HepG2 (cell line): Measurements from ENCODE around the gene NAV2. TPM values are rescaled to one million over a fixed set of nuclear protein-coding genes. Genes with fewer than 3 reads are reported as not detected.

Experiments
- AKAP8 ChIP-seq: sonication (generic); formaldehyde crosslinking; IDR thresholded peaks from 2 replicates; pipeline ENCODE4 v1.5.1; 2020; ENCODE audit warnings: mild to moderate bottlenecking, missing genetic modification reagents
- AKNA ChIP-seq: sonication (generic); formaldehyde crosslinking; IDR thresholded peaks from 2 replicates; pipeline ENCODE4 v1.4.0; 2020; ENCODE audit warnings: missing genetic modification reagents, borderline replicate concordance
- HHEX ChIP-seq: IDR thresholded peaks from 2 replicates; pipeline ENCODE4 v1.6.1; 2016; ENCODE audit warnings: control low read depth
- MTERF4 ChIP-seq: sonication (generic); formaldehyde crosslinking; IDR thresholded peaks from 2 replicates; pipeline ENCODE4 v1.8.0; 2023; ENCODE audit warnings: mild to moderate bottlenecking, missing genetic modification reagents
- SIX4 ChIP-seq: sonication (generic); formaldehyde crosslinking; IDR thresholded peaks from 2 replicates; pipeline ENCODE4 v1.4.0; 2020; ENCODE audit warnings: missing genetic modification reagents
- TP53 ChIP-seq: sonication (generic); formaldehyde crosslinking; conservative IDR thresholded peaks from 2 replicates; pipeline ENCODE4 v1.4.0; 2020; ENCODE audit warnings: missing genetic modification reagents
- YEATS4 ChIP-seq: sonication (generic); formaldehyde crosslinking; IDR thresholded peaks from 2 replicates; pipeline ENCODE4 v1.4.0; 2020; ENCODE audit warnings: missing genetic modification reagents, borderline replicate concordance
- ZFP91 ChIP-seq: sonication (generic); formaldehyde crosslinking; IDR thresholded peaks from 2 replicates; pipeline ENCODE4 v1.9.0; 2022; ENCODE audit warnings: missing genetic modification reagents, mild to moderate bottlenecking, borderline replicate concordance
- ZNF441 ChIP-seq: sonication (generic); formaldehyde crosslinking; IDR thresholded peaks from 2 replicates; pipeline ENCODE4 v1.7.0; 2021; ENCODE audit warnings: missing genetic modification reagents, borderline replicate concordance
- ZNF589 ChIP-seq: sonication (generic); formaldehyde crosslinking; conservative IDR thresholded peaks from 2 replicates; pipeline ENCODE4 v1.8.0; 2022; ENCODE audit warnings: mild to moderate bottlenecking, moderate library complexity, missing genetic modification reagents
- polyA plus RNA-seq, 8 experiments: library from polyadenylated mRNA; depleted of rRNA in 3 of 8; stranded (reverse) in 7 of 8; unstranded in 1 of 8; fragments of >200 nt; fragmentation: Illumina TruSeq in 4 of 8; extraction: Trizol in 4 of 8; gene quantifications; 2 replicates each; pipeline versions ENCODE4 v1.2.1 to v1.2.3, GENCODE V29; 2011 to 2016; ENCODE audit warnings: low read depth in 4 of 8, missing spikeins in 1 of 8, mixed read lengths in 1 of 8; ENCODE audit not compliant: insufficient read depth in 1 of 8
- total RNA-seq, 5 experiments: library from RNA; depleted of rRNA; stranded (reverse); fragments of >200 nt; fragmentation: Illumina TruSeq; extraction: Trizol; gene quantifications; 2 replicates each; pipeline ENCODE4 v1.2.3, GENCODE V29; 2016; ENCODE audit warnings: low read depth in 1 of 5

Gene NAV2
- total and polyA plus RNA-seq, 2 of the 13 experiments (the other 11 are each of a cell fraction or from before 2014, with no cell fraction given) = 9.3 to 34.6 TPM

GRCh38 chr11:19679952-19680828 lies 32.4 kb upstream of the NAV2 start (continued):
- TF ChIP-seq AKNA (CRISPR knock-in tag) = no peak
- TF ChIP-seq ZNF441 (CRISPR knock-in tag) = no peak
- no peak for TF ChIP-seq YEATS4 (CRISPR knock-in tag)
- no peak for TF ChIP-seq AKAP8 (CRISPR knock-in tag)
- no peak for TF ChIP-seq ZNF589 (CRISPR knock-in tag)
- TF ChIP-seq SIX4 (CRISPR knock-in tag) = no peak
- TF ChIP-seq ZFP91 (CRISPR knock-in tag) = no peak
- no peak for TF ChIP-seq MTERF4
- TF ChIP-seq HHEX (CRISPR knock-in tag) = no peak
- no peak for TF ChIP-seq TP53 (CRISPR knock-in tag)
